Measurements from ENCODE around the gene CENPL.

CENPL gene

GRCh38 chr1:173758110-173758509 is 66.6 kb downstream of the CENPL start:
- H3K4me3 ChIP-seq (ENCODE audit: low read length) = no peak overlapping the region
- TF ChIP-seq ZNF274 (IDR thresholded peaks at IDR 0.05; ENCODE audit: low read depth, low read length) = no peak

GRCh38 chr1:173757666-173758065 is 67.0 kb downstream of the CENPL start:
- TF ChIP-seq ZNF274 (IDR thresholded peaks at IDR 0.05; ENCODE audit: low read depth, low read length) = no peak
- no peak overlapping the region for H3K4me3 ChIP-seq (ENCODE audit: low read length)

- no peak for TF ChIP-seq ZNF274 (IDR thresholded peaks at IDR 0.05; ENCODE audit: low read depth, low read length)
- H3K4me3 ChIP-seq (ENCODE audit: low read length) = no peak overlapping the region
Measured at GRCh38 chr1:173753830-173754229, 70.9 kb downstream of the CENPL start.

Data from GM08714 (cell line).